HG02943 (cell line): Measurements from ENCODE around the gene MAP4K3.
"Not testable (repeated sequence)": the region's sequence is repeated elsewhere in the genome, so short reads cannot be mapped to it uniquely, and the experiment has no call there.

Experiments used
- ATAC-seq: cut with Tn5 transposase; IDR thresholded peaks from one replicate; pipeline ENCODE4 v1.9.1; 2021; ENCODE audit warnings: mild to moderate bottlenecking, low read depth, moderate library complexity; ENCODE audit not compliant: unreplicated experiment

The MAP4K3 gene

DNA sequence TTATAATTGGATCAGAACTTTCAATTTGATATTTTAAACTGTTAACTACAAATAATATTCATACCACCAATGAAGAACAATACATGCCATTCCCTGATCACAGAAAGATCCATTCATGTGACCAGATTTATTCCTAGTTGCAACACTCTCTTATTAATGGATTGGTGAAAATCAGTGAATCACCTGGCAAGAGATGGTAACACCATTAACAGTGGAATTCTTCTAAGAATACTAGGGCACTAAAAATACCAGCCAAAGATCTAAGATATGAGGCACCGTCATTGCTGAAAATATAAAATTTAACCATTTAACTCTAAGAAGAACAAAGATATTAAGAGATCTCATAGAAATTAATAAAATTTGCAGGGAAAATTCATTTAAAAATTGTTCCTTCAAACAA lies 58.1 kb downstream of the MAP4K3 start:
- no peak for ATAC-seq

- ATAC-seq: no peak
Observed at GRCh38 chr2:39377226-39377939, 59.7 kb downstream of the MAP4K3 start.

DNA sequence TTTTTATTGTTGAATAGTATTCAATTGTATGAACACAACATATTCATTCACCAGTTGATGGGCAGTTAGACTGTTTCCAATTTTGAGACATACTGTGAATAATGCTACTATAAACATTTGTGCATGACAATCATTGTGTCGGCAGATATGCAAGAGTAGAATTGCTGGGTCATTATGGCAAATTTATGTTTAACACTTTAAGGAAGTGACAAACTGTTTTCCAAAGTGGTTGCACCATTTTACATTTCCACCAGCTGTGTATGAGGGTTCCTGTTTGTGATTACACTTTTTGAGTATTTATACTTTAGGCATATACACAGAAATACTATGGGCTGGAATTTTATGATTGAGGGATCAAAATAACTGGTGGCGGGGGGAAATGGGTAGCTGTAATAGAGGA lies 61.2 kb downstream of the MAP4K3 start:
- ATAC-seq: no peak

DNA sequence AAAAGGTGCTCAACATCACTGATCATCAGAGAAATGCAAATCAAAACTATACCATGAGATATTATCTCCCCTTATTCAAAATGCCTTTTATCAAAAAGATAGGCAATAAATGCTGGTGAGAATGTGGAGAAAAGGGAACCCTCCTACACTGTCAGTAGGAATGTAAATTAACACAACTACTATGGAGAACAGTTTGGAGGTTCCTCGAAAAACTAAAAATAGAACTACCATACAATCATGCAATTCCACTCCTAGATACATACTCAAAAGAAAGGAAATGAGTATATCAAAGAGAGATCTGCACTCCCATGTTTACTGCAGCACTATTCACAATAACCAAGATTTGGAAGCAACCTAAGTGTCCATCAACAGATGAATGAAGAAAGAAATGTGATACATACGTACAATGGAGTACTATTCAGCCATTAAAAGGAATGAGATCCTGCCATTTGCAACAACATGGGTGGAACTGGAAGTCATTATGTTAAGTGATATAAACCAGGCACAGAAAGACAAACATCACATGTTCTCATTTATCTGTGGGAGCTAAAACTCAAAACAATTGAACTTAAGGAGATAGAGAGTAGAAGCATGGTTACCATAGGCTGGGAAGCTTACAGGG lies 63.8 kb downstream of the MAP4K3 start:
- ATAC-seq: no peak

- ATAC-seq: no peak
Observed at GRCh38 chr2:39370101-39370500, 67.0 kb downstream of the MAP4K3 start.

- ATAC-seq: no peak
Observed at GRCh38 chr2:39368846-39369245, 68.2 kb downstream of the MAP4K3 start.

GRCh38 chr2:39368376-39368775 lies 68.7 kb downstream of the MAP4K3 start:
- no peak for ATAC-seq

GRCh38 chr2:39362595-39362994 lies 74.5 kb downstream of the MAP4K3 start:
- ATAC-seq: no peak

GRCh38 chr2:39361511-39361910 lies 75.6 kb downstream of the MAP4K3 start:
- ATAC-seq: no peak

GRCh38 chr2:39360342-39360741 lies 76.7 kb downstream of the MAP4K3 start:
- ATAC-seq: not testable (repeated sequence)

GRCh38 chr2:39359453-39360038 lies 77.5 kb downstream of the MAP4K3 start:
- ATAC-seq: no peak

DNA sequence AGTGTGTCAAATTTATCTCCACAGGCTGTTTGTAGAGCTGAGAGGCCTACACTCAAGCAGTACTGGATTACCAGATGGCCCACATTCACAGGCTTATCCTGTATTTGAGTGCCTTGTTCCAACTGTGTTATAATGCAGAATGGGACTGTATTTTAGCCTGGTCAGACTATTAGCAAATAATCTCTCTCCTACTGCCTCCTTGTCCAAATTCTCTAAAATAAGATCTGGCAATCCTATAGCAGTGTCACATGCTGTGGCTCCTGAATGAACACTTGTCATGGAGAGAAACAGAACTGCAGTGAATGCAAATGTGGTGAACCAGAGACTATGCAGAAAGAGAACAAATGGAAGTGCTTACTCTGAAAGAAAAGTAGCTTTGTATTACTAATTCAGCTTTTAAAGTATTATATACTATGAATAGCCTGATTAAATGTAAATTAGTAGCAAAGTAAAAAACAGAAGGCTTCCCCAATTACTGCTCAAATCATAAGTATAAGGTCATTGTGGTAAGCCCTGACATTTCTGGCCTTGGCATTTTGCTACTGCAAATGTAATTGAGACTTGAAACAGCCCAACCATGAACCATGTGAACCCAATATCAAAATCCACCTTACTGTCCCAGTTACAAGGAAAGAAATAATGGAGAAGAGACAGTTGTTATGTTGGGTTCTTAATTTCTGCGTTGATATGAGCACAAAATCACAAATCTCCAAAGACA lies 80.0 kb downstream of the MAP4K3 start:
- no peak for ATAC-seq

- ATAC-seq: no peak
Observed at GRCh38 chr2:39350658-39351057, 86.4 kb downstream of the MAP4K3 start.

DNA sequence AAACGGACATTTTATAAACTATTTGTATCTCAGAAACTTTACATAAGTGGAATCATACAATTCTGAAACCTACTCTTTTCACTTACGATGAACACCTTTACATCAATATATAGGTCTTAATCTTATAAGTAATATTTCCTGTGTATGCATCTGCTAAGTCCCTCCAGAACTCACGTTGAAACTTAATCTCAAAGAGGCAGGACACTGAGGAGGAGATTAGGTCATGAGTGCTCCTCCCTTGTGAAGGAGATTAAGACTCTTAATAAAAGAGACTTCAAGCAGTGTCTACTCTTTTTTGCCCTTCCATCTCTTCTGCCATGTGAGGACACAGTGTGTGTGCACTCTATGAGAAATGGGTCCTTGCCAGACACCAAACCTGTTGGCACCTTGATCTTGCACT lies 98.6 kb downstream of the MAP4K3 start:
- no peak for ATAC-seq

DNA sequence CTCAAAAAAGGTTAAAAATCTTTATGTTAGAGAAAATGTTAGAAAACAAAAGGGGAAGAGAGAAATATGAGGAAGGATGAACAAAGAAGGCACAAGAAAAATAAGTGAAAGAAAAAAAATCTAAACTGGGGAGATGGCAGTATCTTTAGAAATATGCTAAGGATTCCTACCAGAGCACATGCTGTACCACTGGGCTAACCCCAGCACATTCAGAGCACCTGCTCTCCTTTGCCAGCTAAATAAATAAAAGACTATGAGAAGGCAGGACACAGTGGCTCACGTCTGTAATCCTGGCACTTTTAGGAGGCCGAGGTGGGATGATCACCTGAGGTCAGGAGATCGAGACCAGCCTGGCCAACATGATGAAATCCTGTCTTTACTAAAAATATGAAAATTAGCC lies 101.2 kb downstream of the MAP4K3 start:
- no peak for ATAC-seq

DNA sequence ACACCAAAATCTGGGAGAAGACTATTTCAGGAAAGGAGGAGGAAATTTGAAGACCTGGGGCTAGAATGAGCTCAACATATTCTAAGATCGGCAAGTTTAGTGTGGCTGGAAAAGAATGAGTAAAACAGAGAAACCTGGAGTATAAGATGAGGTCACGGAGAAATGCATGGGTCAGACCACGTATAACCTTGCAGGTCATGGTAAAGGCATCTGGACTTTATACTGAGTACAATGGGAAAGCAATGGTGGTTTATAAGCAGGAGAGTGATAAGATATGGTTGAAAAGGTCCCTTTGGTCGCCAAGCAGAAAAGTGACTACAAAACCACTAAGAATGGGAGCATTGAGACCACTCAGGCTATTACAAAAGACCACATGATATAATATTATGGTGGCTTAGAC lies 102.1 kb downstream of the MAP4K3 start:
- ATAC-seq: no peak

DNA sequence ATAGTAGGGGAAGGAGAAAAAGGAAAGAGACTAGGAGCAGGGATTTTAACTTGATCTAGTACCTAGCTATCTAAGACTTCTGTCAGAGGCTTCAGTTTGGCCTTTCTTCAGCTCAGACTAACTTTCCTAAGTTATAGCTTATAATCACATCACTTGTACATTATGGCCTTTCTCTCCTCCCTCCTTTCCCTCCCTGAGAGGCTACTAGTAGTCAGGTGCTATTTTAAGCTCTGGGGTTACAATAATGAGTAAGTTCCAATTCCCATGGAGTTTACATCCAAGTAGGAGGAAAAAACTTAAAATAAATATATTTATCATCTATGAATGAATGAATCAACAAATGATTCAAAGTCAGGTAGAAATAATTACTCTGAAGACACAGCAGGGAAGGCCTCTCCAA lies 102.6 kb downstream of the MAP4K3 start:
- ATAC-seq: no peak

DNA sequence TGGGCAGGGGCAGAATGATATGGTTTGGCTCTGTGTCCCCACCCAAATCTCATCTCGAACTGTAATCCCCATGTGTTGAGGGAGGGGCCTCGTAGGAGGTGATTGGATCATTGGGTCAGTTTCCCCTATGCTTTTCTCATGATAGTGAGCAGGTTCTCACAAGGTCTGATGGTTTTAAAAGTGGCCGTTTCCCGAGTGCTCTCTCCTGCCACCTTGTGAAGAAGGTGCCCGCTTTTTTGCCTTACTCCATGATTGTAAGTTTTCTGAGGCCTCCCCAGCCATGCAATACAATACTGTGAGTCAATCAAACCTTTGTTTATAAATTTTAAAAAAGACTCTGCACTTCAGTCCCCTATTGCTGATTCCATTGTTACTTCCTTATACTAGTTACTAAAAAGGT lies 110.4 kb downstream of the MAP4K3 start:
- no peak for ATAC-seq

GRCh38 chr2:39325966-39326365 lies 111.1 kb downstream of the MAP4K3 start:
- ATAC-seq: no peak

- not testable (repeated sequence) for ATAC-seq
Observed at GRCh38 chr2:39321056-39322035, 115.7 kb downstream of the MAP4K3 start.
